Activated CD4-positive, alpha-beta T cell treated with anti-CD3 and anti-CD28 coated beads for 4 hours (primary cell): ENCODE results near the gene SLC2A14.
"Not testable (repeated sequence)": the region's sequence is repeated elsewhere in the genome, so short reads cannot be mapped to it uniquely, and the experiment has no call there.

Experiments used
- DNase-seq, 2 donors: peaks; one replicate each; pipeline ENCODE4 v3.0.0-alpha.2; 2020

SLC2A14 gene

DNA sequence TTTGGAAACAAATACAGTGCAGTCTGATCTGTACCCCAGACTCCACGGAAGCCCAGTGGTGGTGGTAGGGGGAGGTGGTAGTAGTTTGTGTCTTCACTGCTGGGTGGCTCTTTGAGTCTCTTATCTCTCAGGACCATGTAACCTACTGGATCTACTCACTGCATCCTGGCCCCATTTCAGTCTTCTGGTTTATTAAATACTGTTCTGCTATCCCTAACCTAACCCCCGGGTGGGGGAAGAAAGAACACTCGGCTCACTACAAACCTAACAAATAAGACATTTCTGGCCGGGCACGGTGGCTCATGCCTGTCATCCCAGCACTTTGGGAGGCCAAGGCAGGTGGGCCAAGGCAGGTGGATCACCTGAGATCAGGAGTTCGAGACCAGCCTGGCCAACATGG, 39.5 kb downstream of the SLC2A14 start:
- not testable (repeated sequence) for DNase-seq

GRCh38 chr12:7832059-7832696, 40.5 kb downstream of the SLC2A14 start:
- peak; percentile 18 to 30 for DNase-seq

DNA sequence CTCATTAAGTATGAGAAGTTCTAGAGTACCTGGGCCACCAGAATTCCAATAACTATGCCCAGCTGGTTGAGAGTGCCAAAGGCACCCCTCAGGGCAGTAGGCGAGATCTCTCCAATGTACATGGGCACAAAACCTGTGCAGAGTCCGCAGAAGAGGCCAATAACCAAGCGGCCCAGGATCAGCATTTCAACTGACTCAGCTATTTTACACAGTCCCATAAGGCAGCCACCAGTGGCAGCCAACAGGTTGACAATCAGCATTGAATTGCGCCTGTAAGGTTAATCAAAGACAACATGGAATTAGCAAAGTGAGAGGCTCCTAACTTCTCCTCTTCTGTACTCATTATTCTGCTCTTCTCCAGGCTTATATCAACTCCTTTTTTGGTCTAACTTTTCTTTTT, 43.0 kb downstream of the SLC2A14 start:
- not testable (repeated sequence) for DNase-seq

GRCh38 chr12:7825754-7826153, 47.0 kb downstream of the SLC2A14 start:
- not testable (repeated sequence) for DNase-seq

- peak; percentile 41 to 60 for DNase-seq
These were observed 65.7 kb downstream of the SLC2A14 start for GRCh38 chr12:7806863-7807487.

- not testable (repeated sequence) for DNase-seq
These were observed 66.4 kb downstream of the SLC2A14 start for GRCh38 chr12:7806319-7806718.

DNA sequence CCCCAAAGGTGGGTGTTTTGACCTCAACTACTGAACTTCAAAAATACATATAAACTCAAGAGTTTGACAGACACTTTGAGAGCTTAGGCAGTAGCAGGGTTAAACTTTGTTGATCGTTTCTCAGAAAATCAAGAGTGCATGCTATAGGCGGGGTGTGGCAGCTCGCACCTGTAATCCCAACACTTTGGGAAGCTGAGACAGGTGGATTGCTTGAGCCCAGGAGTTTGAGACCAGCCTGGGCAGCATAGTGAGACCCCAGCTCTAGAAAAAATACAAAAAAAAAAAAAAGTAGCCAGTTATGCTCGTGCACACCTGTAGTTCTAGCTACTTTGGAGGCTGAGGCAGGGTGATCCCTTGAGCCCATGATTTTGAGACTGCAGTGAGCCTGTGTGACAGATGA, 71.3 kb downstream of the SLC2A14 start:
- DNase-seq = no peak

GRCh38 chr12:7798750-7799308, 73.9 kb downstream of the SLC2A14 start:
- not testable (repeated sequence) for DNase-seq

DNA sequence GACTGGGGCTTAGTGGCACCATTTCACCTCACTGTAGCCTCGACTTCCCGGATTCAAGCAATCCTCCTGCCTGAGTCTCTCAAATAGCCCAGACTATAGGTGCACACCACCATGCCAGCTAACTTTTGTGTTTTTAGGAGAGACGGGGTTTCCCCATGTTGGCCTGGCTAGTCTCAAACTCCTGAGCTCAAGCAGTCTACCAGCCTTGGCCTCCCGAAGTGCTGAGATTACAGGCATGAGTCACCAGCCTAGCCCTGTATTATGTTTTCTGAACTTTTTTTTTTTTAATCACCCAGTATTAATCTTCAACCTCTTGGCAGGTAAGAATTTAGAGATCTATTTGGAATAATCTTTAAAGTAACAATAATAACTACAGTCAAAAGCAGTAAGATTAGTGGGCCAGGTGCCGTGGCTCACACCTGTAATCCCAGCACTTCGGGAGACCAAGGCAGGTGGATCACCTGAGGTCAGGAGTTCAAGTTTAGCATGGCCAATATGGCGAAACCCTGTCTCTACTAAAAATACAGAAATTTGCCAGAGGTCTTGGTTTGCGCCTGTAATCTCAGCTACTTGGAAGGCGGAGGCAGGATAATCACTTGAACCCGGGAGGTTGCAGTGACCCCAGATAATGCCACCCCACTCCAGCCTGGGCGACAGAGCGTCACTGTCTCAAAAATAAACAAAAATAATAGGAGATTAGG, 74.9 kb downstream of the SLC2A14 start:
- DNase-seq = no peak

DNA sequence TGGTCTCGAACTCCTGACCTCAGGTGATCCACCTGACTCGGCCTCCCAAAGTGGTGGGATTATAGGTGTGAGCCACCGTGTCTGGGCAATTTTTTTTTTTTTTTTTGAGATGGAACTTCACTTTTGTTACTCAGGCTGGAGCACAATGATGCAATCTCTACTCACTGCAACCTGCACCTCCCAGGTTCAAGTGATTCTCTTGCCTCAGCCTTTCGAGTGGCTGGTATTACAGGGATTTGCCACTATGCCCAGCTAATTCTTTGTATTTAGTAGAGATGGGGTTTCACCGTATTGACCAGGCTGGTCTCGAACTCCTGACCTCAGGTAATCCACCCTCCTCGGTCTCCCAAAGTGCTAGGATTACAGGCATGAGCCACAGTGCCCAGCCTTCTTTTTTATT, 75.4 kb downstream of the SLC2A14 start:
- not testable (repeated sequence) for DNase-seq

GRCh38 chr12:7793211-7793610, 79.5 kb downstream of the SLC2A14 start:
- no peak for DNase-seq

DNA sequence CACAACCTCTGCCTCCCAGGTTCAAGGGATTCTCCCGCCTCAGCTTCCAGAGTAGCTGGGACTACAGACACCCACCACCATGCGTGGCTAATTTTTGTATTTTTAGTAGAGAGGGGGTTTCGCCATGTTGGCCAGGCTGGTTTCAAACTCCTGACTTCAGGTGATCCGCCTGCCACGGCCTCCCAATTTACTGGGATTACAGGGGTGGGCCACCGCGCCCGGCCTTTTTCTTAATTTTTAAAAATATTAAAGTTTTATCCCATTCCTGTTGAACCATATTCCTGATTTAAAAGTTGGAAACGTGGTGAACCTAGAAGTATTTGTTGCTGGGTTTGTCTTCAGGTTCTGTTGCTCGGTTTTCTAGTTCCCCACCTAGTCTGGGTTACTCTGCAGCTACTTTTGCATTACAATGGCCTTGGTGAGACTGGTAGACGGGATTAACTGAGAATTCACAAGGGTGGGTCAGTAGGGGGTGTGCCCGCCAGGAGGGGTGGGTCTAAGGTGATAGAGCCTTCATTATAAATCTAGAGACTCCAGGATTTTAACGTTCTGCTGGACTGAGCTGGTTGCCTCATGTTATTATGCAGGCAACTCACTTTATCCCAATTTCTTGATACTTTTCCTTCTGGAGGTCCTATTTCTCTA, 83.7 kb downstream of the SLC2A14 start, which contains the start of gene NANOG:
Gene NANOG (plus strand): TSS at position 519 of the 645 bp plus-strand sequence. CDS start 213 bp downstream, outside the sequence.
- not testable (repeated sequence) for DNase-seq

GRCh38 chr12:7788294-7788660, 84.4 kb downstream of the SLC2A14 start:
- no peak for DNase-seq

GRCh38 chr12:7787574-7788293, 85.0 kb downstream of the SLC2A14 start:
- DNase-seq = no peak

DNA sequence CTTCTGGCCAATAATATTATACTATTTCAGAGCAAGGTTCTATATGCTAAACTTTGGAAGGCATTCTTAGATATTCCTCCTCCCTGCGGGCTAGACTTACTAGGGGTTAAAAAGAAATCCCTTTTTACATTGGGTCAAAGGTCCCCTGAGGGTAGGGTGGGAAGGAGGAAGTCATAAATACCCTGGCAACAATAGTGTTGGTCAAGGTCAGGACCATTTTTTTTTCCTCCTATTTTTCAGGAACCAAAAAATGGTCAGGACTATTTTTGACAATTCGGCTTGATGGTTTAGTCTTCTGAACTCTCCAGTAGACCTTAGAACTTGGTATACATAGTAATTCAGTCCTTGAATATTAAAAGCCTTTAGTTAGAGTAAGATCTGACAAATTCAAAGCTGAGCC, 88.0 kb downstream of the SLC2A14 start:
- DNase-seq = no peak

GRCh38 chr12:7783433-7783832, 89.3 kb downstream of the SLC2A14 start:
- DNase-seq = not testable (repeated sequence)

DNA sequence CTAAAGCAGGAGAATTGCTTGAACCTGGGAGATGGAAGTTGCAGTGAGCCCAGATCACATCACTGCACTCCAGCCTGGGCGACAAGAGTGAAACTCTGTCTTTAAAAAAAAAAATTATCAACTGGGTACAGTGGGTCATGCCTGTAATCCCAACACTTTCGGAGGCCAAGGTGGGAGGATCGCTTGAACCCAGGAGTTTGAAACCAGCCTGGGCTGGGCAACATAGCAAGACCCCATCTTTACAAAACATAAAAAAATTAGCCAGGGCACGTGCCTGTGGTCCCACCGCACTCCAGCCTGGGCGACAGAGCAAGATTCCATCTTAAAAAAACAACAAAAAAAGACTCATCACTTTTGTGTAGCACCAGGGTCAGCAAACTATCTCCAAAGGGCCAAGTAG, 90.7 kb downstream of the SLC2A14 start:
- DNase-seq = no peak

DNA sequence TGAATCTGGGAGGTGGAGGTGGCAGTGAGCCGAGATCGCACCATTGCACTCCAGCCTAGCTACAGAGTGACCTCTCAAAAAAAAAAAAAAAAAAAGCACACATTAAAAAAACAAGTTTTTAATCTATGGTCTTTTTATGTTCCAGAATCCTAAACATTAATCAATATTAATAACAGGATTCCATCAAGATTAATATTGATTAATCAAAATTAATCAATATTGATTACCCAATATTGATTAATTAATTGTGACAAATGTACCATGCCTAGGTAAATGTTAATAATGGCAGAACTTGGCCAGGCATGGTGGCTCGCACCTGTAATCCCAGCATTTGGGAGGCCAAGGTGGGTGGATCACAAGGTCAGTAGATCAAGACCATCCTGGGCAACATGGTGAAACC, 91.4 kb downstream of the SLC2A14 start:
- no peak for DNase-seq

GRCh38 chr12:7769999-7770398, 102.7 kb downstream of the SLC2A14 start:
- no peak for DNase-seq
